Eye (tissue), 1 donor: ENCODE data around the gene IZUMO4.
"Not testable (repeated sequence)": the region's sequence is repeated elsewhere in the genome, so short reads cannot be mapped to it uniquely, and the experiment has no call there.

ENCODE experiments used
- DNase-seq: peaks from one replicate; pipeline ENCODE4 v3.0.0-alpha.2; 2015

IZUMO4 gene

GRCh38 chr19:2129022-2129421 lies 32.3 kb downstream of the IZUMO4 start:
- no peak for DNase-seq

GRCh38 chr19:2129486-2129885 lies 32.8 kb downstream of the IZUMO4 start:
- DNase-seq: no peak

- DNase-seq: no peak
Observed at GRCh38 chr19:2129892-2130770, 33.4 kb downstream of the IZUMO4 start.

GRCh38 chr19:2131012-2131975 lies 34.6 kb downstream of the IZUMO4 start:
- DNase-seq: not testable (repeated sequence)

- no peak for DNase-seq
Observed at GRCh38 chr19:2132191-2132590, 35.5 kb downstream of the IZUMO4 start.

GRCh38 chr19:2132731-2133490 lies 36.2 kb downstream of the IZUMO4 start:
- DNase-seq: no peak

GRCh38 chr19:2135474-2136402 lies 39.0 kb downstream of the IZUMO4 start:
- no peak for DNase-seq

- no peak for DNase-seq
Observed at GRCh38 chr19:2136796-2137195, 40.1 kb downstream of the IZUMO4 start.

GRCh38 chr19:2138061-2138728 lies 41.5 kb downstream of the IZUMO4 start:
- DNase-seq: no peak

- no peak for DNase-seq
Observed at GRCh38 chr19:2139385-2140137, 42.8 kb downstream of the IZUMO4 start.

- no peak for DNase-seq
Observed at GRCh38 chr19:2140138-2140569, 43.4 kb downstream of the IZUMO4 start.

- no peak for DNase-seq
Observed at GRCh38 chr19:2142173-2142829, 45.6 kb downstream of the IZUMO4 start.

- no peak for DNase-seq
Observed at GRCh38 chr19:2144190-2144589, 47.5 kb downstream of the IZUMO4 start.

- no peak for DNase-seq
Observed at GRCh38 chr19:2145831-2146241, 49.1 kb downstream of the IZUMO4 start.

- DNase-seq: no peak
Observed at GRCh38 chr19:2148482-2149135, 51.9 kb downstream of the IZUMO4 start.
